SK-N-SH (cell line): Measurements from ENCODE around the gene TNFRSF18.

Source experiments
- EP300 ChIP-seq, 2 experiments: IDR thresholded peaks; 2 replicates each; pipeline versions ENCODE4 v1.4.0 to v1.6.1; 2012; ENCODE audit warnings: borderline replicate concordance in 1 of 2, low read depth in 1 of 2, low read length in 1 of 2
- EZH2phosphoT487 ChIP-seq: fragments of 200-600 bp; sonication (generic); IDR thresholded peaks from 2 replicates; pipeline ENCODE4 v1.6.1; 2017; ENCODE audit warnings: low read depth, mixed run types, mild to moderate bottlenecking, antibody characterized with exemption, moderate library complexity, borderline replicate concordance
- FOXM1 ChIP-seq: IDR thresholded peaks from 2 replicates; pipeline ENCODE4 v1.4.0; 2012; ENCODE audit warnings: low read depth, mild to moderate bottlenecking
- RAD21 ChIP-seq: IDR thresholded peaks from 2 replicates; pipeline ENCODE4 v1.6.1; 2012; ENCODE audit warnings: mild to moderate bottlenecking, low read length
- YY1 ChIP-seq: IDR thresholded peaks from 2 replicates; pipeline ENCODE4 v1.4.0; 2012; ENCODE audit warnings: low read depth, mild to moderate bottlenecking
- TF ChIP-seq, protein P1 (sequence below): fragments of 200-600 bp; sonication (generic); IDR thresholded peaks from 2 replicates; pipeline ENCODE4 v1.6.1; 2017; ENCODE audit warnings: antibody characterized with exemption, mild to moderate bottlenecking, moderate library complexity
- TF ChIP-seq, protein P2 (sequence below): IDR thresholded peaks from 2 replicates; pipeline ENCODE4 v1.4.0; 2012; ENCODE audit warnings: low read depth, borderline replicate concordance
- TF ChIP-seq, protein P3 (sequence below): IDR thresholded peaks from 2 replicates; pipeline ENCODE4 v1.4.0; 2012; ENCODE audit warnings: low read depth
- TF ChIP-seq, protein P4 (sequence below): IDR thresholded peaks from 2 replicates; pipeline ENCODE4 v1.6.1; 2012; ENCODE audit warnings: mild to moderate bottlenecking, low read depth, low read length, moderate library complexity

DNA sequence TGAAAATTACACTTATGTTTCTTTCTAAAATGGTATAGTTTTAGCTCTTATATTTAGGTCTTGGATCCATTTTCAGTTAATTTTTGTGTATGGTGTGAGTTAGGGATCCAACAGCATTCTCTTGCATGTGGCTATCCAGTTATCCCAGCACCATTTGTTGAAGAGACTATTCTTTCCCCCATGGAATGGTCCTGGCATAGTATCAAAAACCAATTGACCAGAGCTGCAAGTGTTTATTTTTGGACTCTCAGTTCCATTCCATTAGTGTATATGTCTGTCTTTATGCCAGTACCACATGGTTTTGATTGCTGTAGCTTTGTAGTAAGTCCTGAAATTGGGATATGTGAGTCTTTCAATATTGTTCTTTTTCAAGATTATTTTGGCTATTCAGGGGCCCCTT, 18.5 kb downstream of the TNFRSF18 start:
- TF ChIP-seq, protein P1, sequence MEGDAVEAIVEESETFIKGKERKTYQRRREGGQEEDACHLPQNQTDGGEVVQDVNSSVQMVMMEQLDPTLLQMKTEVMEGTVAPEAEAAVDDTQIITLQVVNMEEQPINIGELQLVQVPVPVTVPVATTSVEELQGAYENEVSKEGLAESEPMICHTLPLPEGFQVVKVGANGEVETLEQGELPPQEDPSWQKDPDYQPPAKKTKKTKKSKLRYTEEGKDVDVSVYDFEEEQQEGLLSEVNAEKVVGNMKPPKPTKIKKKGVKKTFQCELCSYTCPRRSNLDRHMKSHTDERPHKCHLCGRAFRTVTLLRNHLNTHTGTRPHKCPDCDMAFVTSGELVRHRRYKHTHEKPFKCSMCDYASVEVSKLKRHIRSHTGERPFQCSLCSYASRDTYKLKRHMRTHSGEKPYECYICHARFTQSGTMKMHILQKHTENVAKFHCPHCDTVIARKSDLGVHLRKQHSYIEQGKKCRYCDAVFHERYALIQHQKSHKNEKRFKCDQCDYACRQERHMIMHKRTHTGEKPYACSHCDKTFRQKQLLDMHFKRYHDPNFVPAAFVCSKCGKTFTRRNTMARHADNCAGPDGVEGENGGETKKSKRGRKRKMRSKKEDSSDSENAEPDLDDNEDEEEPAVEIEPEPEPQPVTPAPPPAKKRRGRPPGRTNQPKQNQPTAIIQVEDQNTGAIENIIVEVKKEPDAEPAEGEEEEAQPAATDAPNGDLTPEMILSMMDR: no peak
- no peak for TF ChIP-seq EZH2phosphoT487
- TF ChIP-seq, protein P2, sequence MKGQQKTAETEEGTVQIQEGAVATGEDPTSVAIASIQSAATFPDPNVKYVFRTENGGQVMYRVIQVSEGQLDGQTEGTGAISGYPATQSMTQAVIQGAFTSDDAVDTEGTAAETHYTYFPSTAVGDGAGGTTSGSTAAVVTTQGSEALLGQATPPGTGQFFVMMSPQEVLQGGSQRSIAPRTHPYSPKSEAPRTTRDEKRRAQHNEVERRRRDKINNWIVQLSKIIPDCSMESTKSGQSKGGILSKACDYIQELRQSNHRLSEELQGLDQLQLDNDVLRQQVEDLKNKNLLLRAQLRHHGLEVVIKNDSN: no peak
- no peak for TF ChIP-seq EP300 (IDR thresholded peaks at IDR 0.05; ENCODE audit: borderline replicate concordance in 1 of 2, low read depth in 1 of 2, low read length in 1 of 2)
- TF ChIP-seq FOXM1: no peak
- TF ChIP-seq RAD21: no peak
- TF ChIP-seq, protein P3, sequence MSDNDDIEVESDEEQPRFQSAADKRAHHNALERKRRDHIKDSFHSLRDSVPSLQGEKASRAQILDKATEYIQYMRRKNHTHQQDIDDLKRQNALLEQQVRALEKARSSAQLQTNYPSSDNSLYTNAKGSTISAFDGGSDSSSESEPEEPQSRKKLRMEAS: no peak
- TF ChIP-seq YY1: no peak
- TF ChIP-seq, protein P4, sequence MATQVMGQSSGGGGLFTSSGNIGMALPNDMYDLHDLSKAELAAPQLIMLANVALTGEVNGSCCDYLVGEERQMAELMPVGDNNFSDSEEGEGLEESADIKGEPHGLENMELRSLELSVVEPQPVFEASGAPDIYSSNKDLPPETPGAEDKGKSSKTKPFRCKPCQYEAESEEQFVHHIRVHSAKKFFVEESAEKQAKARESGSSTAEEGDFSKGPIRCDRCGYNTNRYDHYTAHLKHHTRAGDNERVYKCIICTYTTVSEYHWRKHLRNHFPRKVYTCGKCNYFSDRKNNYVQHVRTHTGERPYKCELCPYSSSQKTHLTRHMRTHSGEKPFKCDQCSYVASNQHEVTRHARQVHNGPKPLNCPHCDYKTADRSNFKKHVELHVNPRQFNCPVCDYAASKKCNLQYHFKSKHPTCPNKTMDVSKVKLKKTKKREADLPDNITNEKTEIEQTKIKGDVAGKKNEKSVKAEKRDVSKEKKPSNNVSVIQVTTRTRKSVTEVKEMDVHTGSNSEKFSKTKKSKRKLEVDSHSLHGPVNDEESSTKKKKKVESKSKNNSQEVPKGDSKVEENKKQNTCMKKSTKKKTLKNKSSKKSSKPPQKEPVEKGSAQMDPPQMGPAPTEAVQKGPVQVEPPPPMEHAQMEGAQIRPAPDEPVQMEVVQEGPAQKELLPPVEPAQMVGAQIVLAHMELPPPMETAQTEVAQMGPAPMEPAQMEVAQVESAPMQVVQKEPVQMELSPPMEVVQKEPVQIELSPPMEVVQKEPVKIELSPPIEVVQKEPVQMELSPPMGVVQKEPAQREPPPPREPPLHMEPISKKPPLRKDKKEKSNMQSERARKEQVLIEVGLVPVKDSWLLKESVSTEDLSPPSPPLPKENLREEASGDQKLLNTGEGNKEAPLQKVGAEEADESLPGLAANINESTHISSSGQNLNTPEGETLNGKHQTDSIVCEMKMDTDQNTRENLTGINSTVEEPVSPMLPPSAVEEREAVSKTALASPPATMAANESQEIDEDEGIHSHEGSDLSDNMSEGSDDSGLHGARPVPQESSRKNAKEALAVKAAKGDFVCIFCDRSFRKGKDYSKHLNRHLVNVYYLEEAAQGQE: no peak
